Kidney (tissue), 2 donors: ENCODE results near the gene HAVCR1. TPM values are rescaled to one million over a fixed set of nuclear protein-coding genes. Genes with fewer than 3 reads are reported as not detected.

Source experiments
- polyA plus RNA-seq: library from polyadenylated mRNA; stranded (reverse); fragments of 350-450 nt; fragmentation: Illumina TruSeq; extraction: RNeasy Lipid Tissue Mini Kit (QIAGEN cat#74804); gene quantifications from one replicate; pipeline ENCODE4 v1.2.3, GENCODE V29; 2014; ENCODE audit warnings: low read depth, low replicate concordance; ENCODE audit not compliant: insufficient read depth
- total RNA-seq: library from RNA; stranded (reverse); fragmentation: NEBNext Ultra II Directional; extraction: Animal tissue kit (Norgen Biotek cat#: 25700); gene quantifications from one replicate; pipeline ENCODE4 v1.2.1, GENCODE V29; 2021
- donor health status: DM: yes; HTN: yes; CAD: no.

HAVCR1 gene
- total and polyA plus RNA-seq, 2 donors from 2014 or later: 0.65 to 114 TPM

Other genes with a start within 250 kb of the HAVCR1 start
- not detected for gene PPP1R2B, start 208.8 kb downstream of the HAVCR1 start, total RNA-seq
- gene PPP1R2B, start 208.8 kb downstream of the HAVCR1 start, polyA plus RNA-seq: not detected
- 8.0 TPM for gene TIMD4, start 95.9 kb downstream of the HAVCR1 start, total RNA-seq
- gene TIMD4, start 95.9 kb downstream of the HAVCR1 start, polyA plus RNA-seq: 2.3 TPM
- gene HAVCR2, start 49.9 kb upstream of the HAVCR1 start, total RNA-seq: 14.6 TPM
- gene HAVCR2, start 49.9 kb upstream of the HAVCR1 start, polyA plus RNA-seq: 17.5 TPM
- 18.2 TPM for gene MED7, start 83.7 kb upstream of the HAVCR1 start, total RNA-seq
- gene MED7, start 83.7 kb upstream of the HAVCR1 start, polyA plus RNA-seq: 28.6 TPM
- gene GARIN3, start 107.1 kb upstream of the HAVCR1 start, total RNA-seq: not detected
- gene GARIN3, start 107.1 kb upstream of the HAVCR1 start, polyA plus RNA-seq: not detected
- gene ITK, start 121.7 kb upstream of the HAVCR1 start, total RNA-seq: 14.0 TPM
- 0.11 TPM for gene ITK, start 121.7 kb upstream of the HAVCR1 start, polyA plus RNA-seq
- 128 TPM for gene CYFIP2, start 207.0 kb upstream of the HAVCR1 start, total RNA-seq
- gene CYFIP2, start 207.0 kb upstream of the HAVCR1 start, polyA plus RNA-seq: 217 TPM